ENCODE results near the gene GNG10.

DNA sequence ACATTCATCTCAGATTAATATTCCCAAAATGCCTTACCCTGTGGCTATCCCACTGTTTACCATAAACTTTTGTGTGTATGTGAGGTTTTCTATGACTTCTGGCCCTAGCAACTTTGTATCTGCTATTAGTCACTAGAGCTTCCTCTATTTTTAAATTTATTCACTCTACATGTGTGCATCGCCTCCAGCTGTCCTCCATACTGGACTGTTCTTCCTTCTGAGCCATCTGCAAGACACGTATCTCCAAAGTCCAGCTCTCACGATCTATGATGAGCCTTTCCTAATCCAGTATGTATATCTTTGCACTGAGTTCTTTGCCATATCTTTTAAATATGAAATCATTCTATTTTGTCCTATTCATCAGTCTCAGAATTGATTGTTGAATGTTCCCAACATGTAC lies 1.7 kb upstream of the GNG10 start:
- TF ChIP-seq, protein P1, sequence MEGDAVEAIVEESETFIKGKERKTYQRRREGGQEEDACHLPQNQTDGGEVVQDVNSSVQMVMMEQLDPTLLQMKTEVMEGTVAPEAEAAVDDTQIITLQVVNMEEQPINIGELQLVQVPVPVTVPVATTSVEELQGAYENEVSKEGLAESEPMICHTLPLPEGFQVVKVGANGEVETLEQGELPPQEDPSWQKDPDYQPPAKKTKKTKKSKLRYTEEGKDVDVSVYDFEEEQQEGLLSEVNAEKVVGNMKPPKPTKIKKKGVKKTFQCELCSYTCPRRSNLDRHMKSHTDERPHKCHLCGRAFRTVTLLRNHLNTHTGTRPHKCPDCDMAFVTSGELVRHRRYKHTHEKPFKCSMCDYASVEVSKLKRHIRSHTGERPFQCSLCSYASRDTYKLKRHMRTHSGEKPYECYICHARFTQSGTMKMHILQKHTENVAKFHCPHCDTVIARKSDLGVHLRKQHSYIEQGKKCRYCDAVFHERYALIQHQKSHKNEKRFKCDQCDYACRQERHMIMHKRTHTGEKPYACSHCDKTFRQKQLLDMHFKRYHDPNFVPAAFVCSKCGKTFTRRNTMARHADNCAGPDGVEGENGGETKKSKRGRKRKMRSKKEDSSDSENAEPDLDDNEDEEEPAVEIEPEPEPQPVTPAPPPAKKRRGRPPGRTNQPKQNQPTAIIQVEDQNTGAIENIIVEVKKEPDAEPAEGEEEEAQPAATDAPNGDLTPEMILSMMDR (conservative IDR thresholded peaks at IDR 0.05) = no peak
- no peak for TF ChIP-seq ZFX (IDR thresholded peaks at IDR 0.05)

All from C4-2B (cell line).